Uterus (tissue), 2 donors: ENCODE measurements around the gene RUSF1.

ENCODE experiments used
- CTCF ChIP-seq, 4 experiments: fragments of 200-600 bp in 2 of 4; fragments of 450-650 bp in 2 of 4; sonication (generic) in 2 of 4; IDR thresholded peaks; one replicate each; pipeline ENCODE4 v1.5.1; 2016 to 2019; ENCODE audit warnings: antibody characterized with exemption in 4 of 4, mild to moderate bottlenecking in 2 of 4, moderate library complexity in 1 of 4
- POLR2A ChIP-seq, 2 donors: fragments of 450-650 bp; IDR thresholded peaks; one replicate each; pipeline ENCODE4 v1.6.1; 2016; ENCODE audit warnings: antibody characterized with exemption in 2 of 2, mild to moderate bottlenecking in 1 of 2, moderate library complexity in 1 of 2

DNA sequence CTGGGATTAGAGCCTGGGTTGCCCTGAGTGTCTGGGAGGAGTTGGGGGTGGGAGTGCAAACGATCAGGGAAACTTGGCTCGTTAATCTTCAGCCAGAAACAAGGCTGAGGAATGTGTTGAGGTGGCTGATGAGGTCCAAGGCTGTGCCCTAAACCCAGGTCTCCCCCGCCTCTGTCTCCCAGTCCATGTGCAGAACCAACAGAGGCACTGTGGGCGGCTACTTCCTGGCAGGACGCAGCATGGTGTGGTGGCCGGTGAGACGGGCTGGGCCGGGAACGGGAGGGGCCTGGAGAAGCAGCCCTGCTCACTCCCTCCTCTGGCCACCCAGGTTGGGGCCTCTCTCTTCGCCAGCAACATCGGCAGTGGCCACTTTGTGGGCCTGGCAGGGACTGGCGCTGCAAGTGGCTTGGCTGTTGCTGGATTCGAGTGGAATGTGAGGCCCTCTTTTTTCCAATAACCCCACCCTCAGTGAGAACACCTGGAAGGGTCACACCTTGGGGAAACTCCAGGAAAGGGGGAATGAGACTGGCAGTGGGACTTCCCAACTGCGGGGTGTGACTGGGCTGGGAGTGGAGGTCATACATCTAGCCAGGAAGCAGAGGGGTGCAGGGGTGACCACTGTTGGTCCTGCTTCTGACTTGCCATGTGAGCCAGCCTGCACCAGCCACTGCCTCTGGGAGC, 23.6 kb downstream of the RUSF1 start:
- TF ChIP-seq POLR2A (IDR thresholded peaks at IDR 0.05) = no peak
- TF ChIP-seq CTCF (IDR thresholded peaks at IDR 0.05) = no peak
